Mesodermal cell (in vitro differentiated cells): ENCODE data around the gene ADPRHL1.

ENCODE experiments used
- H3K27ac ChIP-seq: 2 replicates; pipeline ENCODE4 v1.7.0; 2013; ENCODE audit warnings: mild to moderate bottlenecking, low read depth, low read length, moderate library complexity; ENCODE audit not compliant: severe bottlenecking
- H3K36me3 ChIP-seq: 2 replicates; pipeline ENCODE4 v1.7.1; 2013; ENCODE audit warnings: mild to moderate bottlenecking, low read length, moderate library complexity; ENCODE audit not compliant: control insufficient read depth, insufficient read depth
- H3K4me1 ChIP-seq: one replicate; pipeline ENCODE4 v1.7.1; 2013; ENCODE audit warnings: mild to moderate bottlenecking, low read length; ENCODE audit not compliant: insufficient read depth, control insufficient read depth, poor library complexity, severe bottlenecking
- H3K4me3 ChIP-seq: 2 replicates; pipeline ENCODE4 v1.7.0; 2013; ENCODE audit warnings: low read length, control low read depth, mild to moderate bottlenecking; ENCODE audit not compliant: insufficient read depth, poor library complexity, severe bottlenecking; ENCODE audit errors: extremely low read depth
- H3K9me3 ChIP-seq: 2 replicates; pipeline ENCODE4 v1.7.1; 2013; ENCODE audit warnings: mild to moderate bottlenecking, low read length, moderate library complexity; ENCODE audit not compliant: control insufficient read depth
- WGBS, 2 experiments: methylation state at CpG; one replicate each; pipeline ENCODE4 v1.1.5; 2013; ENCODE audit warnings: missing lambda C conversion rate in 2 of 2; ENCODE audit not compliant: insufficient coverage in 2 of 2; 5-methylcytosine and 5-hydroxymethylcytosine counted together

The ADPRHL1 gene

DNA sequence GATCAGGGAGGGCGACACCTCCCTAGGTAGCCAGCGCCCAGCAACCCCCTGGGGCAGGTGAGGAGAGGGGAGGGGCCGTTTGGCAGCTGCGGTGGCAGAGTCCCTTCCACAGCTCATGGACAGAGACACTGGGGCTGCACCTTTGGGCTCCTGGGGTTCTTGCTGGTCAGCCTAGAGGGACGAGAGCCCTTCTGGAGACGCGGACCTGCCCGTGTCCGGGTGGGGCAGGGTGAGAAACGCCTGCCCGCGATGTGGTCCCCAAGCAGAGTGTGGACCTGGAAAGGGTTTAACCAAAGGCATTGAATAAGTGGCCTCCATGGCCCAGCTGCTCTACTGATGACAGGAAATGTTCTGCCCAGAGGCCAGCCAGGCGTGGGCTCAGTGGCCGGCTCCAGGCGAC is 38.3 kb downstream of the ADPRHL1 start:
- WGBS, 2 experiments, result 92 to 98% methylated on average over 12 to 13 of the region's 15 CpGs

DNA sequence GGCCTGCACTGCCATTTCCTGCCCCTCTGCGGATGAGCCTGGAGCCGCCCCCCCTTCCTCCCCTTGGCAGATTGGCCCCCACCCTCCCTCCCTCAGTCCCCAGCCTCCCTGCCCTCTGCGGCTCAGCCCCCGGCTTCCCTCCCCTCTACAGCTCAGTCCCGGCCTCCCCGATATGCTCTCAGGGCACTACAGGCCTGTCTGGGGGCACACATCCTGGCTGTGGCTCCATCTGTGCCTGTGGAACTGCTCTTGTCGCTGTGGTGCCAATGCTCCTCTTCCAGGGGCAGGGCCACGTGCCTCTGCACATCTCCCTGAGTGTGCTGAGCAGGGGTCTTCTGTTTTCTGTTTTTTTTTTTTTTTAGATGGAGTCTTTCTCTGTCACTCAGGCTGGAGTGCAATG is 39.0 kb downstream of the ADPRHL1 start:
- Histone ChIP-seq H3K9me3 (no peaks in the 10 kb centered on the region), H3K4me1 (peaks cover 16% of the 10 kb centered on the region), H3K27ac (no peak overlapping the region), H3K36me3 (no peaks in the 10 kb centered on the region), H3K4me3 (no peak overlapping the region)
- WGBS, 2 experiments, result 91 to 92% methylated on average over 4 to 8 of the region's 8 CpGs

More for the DNA sequence above, 38.3 kb downstream of the ADPRHL1 start:
- Histone ChIP-seq H3K9me3 (no peaks in the 10 kb centered on the region), H3K36me3 (no peaks in the 10 kb centered on the region), H3K4me1 (peaks cover 14% of the 10 kb centered on the region), H3K4me3 (no peak overlapping the region), H3K27ac (no peak overlapping the region)

DNA sequence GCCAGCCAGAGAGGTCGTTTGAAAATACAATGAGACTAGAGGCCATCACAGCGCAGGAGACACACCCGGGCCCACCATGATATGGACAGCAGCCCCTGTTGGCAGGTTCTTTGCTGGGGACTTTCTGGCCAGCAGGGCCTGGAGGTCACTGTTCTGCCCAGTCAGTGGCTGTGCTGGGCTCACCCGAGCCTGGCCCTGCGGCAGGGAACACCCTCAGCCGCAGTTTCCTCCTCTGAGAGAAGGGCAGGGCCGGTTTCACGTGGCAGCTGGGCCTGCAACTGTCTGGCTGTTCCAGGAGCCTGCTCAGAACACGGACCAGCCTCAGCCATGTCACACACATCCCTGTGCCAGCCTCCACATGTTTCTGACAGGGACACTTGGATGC is 39.4 kb downstream of the ADPRHL1 start:
- Histone ChIP-seq H3K27ac (no peak overlapping the region), H3K36me3 (no peaks in the 10 kb centered on the region), H3K4me3 (no peak overlapping the region), H3K9me3 (no peaks in the 10 kb centered on the region), H3K4me1 (peaks cover 16% of the 10 kb centered on the region)
- 84 to 88% methylated on average over 8 to 9 of the region's 9 CpGs for WGBS, 2 experiments

DNA sequence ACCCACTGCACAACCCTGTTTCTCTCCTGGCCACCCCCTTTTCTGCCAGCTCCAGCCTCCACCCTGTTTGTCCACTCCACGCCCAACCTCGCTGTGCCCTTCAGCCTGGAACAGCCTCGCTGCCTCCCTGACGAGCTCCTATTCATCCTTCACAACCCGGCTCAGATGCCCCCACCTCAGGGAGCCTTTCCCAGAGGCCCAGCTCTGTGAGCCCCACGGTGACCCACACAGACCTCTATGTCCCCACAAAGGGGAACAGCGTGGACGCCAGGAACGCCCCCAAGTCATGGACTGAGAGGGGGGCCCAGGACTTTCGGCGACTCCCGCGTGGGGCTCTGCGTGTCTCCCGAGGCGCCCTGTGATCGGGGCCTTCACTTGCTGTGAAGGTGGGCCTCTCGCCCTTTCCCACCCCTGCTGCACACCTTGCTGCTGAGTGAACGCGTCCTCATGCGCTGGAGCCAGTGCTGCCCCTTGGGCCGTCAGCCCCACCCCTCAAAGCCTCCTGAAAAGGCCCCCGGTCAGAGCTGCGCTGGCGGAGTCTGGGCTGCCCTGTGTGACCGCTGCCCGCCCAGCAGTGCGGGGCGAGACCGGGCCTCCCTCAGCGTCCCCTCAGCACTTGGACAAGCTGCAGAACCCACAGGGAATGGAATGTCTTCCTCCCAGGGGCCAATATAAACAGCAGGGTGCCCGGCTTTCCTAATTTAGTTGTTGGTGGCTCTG is 40.0 kb downstream of the ADPRHL1 start:
- Histone ChIP-seq H3K36me3 (no peaks in the 10 kb centered on the region), H3K4me1 (peaks cover 16% of the 10 kb centered on the region), H3K9me3 (no peaks in the 10 kb centered on the region), H3K27ac (no peak overlapping the region), H3K4me3 (no peak overlapping the region)
- whole genome bisulfite sequencing, 2 experiments, result 91 to 95% methylated on average over 24 to 27 of the region's 32 CpGs

DNA sequence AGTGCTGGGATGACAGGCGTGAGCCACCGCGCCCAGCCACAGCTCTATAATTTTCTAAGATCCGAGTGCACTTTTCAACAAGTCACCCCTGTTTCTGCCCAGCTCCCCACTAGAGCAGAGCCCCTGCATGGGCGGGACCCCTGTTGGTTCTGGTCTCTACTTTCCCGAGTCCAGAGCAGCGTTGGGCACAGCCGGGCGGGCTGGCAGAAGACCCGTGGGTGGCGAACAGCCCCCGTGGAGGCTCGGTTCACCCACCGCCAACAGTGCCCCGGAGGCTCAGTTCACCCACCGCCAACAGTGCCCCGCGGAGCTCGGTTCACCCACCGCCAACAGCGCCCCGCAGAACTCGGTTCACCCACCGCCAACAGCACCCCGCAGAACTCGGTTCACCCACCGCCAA is 40.8 kb downstream of the ADPRHL1 start:
- WGBS, 2 experiments, result 92 to 97% methylated on average over 17 to 24 of the region's 27 CpGs
- no peaks in the 10 kb centered on the region for H3K9me3 ChIP-seq
- H3K36me3 ChIP-seq, result no peaks in the 10 kb centered on the region
- no peak overlapping the region for H3K27ac ChIP-seq
- H3K4me3 ChIP-seq, result no peak overlapping the region
- peaks cover 16% of the 10 kb centered on the region for H3K4me1 ChIP-seq

DNA sequence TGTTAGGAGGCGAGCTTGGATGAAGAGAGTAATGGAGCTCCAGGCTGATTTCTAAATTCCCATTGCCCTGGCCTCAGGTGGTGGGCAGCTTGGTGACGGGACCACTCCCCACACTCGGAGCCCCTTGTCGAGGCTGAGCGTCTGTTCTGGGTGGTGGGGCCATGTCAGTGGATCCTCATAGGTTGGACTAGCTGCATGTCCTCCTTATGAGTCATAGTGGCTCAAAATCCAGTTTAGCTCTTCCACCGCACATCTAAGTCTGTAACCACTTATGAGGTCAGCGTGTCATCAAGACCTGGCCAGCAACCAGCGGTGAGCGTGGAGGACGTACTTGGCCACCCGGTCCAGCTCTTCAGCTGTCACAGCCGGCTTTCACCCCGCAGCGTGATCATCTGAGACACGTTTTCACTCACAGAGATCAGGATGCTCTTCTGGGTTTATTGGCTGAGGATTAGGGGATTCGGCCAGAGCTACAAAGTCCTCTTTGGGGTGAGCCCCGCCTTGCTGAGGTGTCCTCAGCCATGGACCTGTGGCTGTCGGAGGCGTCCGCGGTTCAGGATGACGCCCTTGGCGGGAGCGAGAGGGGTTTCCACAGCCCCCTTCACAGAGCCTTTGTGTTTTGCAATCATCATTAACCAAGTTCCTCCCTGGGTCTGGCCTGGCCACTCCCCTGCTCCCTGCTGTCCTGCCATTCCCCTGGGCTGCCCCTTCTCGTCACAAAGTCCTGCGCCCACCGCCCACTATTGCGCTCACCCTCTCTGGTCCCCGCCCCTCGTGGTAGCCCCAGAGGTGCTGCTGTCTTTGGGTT is 41.9 kb downstream of the ADPRHL1 start:
- H3K27ac ChIP-seq, result peak overlapping the region; percentile 54
- no peak overlapping the region for H3K4me3 ChIP-seq
- 91 to 94% methylated on average over 29 to 30 of the region's 30 CpGs for WGBS, 2 experiments
- no peaks in the 10 kb centered on the region for H3K36me3 ChIP-seq
- H3K9me3 ChIP-seq, result no peaks in the 10 kb centered on the region
- peaks cover 16% of the 10 kb centered on the region for H3K4me1 ChIP-seq

DNA sequence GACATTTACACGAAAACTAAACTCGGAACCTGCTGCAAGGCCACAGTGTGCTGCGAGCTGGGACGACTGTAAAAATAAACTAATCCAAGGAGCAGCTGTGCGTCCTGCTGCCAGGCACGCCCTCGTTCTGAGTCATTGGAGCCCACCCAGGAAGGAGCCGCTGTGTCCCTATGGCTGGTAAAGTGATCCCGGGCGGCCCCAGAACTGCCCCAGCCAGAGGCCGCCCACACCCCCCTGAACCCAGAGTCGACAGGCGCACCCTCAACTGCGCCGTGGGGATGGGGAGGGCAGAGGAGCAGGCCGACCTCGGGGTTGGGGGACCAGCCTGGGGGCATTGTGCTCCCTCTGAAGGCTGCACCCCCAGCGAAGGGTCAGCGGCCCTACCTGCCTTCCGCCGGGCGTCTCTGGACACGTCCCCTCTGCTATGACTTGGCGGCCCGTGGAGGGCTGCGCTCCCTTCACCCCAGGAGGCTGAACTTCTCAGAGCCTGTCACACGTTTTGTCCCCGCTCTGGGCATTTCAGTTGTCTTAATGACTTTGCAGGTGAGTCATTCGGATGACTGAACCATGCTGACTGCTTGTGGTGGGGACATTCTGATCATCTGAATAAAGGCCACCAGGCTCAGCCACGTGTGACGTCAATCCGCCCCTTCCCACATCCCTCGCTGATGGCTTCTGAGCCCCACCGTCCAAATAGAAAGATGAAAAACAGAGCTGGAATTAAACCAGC is 42.7 kb downstream of the ADPRHL1 start:
- H3K4me3 ChIP-seq, result no peak overlapping the region
- WGBS, 2 experiments, result 87 to 92% methylated on average over 28 to 30 of the region's 34 CpGs
- H3K4me1 ChIP-seq, result peaks cover 16% of the 10 kb centered on the region
- H3K9me3 ChIP-seq, result no peaks in the 10 kb centered on the region
- no peaks in the 10 kb centered on the region for H3K36me3 ChIP-seq
- H3K27ac ChIP-seq, result peak overlapping the region; percentile 62

DNA sequence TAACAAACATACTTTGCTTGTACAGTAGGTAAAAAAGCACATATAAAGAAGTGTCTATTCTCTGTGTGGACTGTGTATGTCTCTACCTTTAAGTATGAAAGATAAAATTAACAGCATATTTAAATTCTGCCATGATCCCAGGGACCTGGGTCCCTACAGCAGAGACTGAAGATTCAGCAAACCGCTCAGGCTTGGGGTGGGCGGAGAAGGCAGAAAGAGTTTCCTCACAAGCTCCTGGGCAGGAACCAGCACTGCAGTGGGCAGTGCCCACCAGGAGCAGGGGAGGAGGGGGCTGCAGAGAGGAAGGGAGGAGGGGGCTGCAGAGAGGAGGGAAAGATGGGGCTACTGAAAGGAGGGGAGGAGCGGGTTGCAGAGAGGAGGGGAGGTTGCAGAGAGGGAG is 44.7 kb downstream of the ADPRHL1 start:
- Histone ChIP-seq H3K4me3 (no peak overlapping the region), H3K36me3 (no peaks in the 10 kb centered on the region), H3K4me1 (peaks cover 11% of the 10 kb centered on the region), H3K9me3 (no peaks in the 10 kb centered on the region), H3K27ac (no peak overlapping the region)
- 76 to 88% methylated on average over 1 to 3 of the region's 3 CpGs for WGBS, 2 experiments

DNA sequence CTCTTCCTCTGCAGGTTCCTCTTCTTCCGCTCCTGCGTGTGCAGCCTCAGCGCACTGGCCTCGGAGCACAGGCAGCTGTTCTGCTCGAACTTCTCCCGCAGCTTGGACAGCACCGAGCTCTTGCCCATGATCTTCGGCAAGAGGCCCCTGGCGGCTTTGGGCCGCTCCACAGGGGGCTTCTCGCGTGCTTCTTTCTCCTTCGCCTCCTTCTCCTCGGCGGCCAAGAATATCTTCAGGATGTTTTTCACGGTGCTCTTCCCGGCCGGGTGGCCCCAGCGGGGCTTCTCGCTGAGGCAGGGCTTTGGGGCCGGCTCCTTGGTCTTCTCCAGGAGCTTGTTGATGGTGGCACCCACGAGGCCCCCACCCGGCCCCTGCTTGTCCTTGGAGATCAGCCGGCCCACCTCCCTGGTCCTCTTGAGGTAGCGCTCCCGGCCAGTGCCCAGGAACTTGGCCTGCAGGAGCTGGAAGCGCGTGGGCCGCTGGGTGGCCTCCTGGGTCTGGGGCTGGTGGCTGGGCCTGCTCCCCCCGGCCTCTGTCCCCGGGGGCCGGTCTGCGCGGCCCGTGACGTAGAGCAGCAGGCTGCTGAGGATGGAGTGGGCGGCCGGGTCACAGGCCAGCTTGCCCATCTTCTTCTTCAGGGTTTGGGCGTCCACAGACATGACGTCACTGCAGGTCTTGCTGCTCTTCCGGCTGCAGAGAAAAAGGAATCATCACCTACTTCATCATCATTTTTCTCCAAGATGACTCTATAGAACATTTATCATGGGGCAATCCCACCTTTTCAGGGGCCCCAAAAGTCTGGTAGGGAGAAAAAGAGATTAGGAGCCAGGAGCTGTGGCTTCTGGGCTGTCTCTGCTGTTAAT is 45.5 kb downstream of the ADPRHL1 start:
- Histone ChIP-seq H3K27ac (no peak overlapping the region), H3K9me3 (no peaks in the 10 kb centered on the region), H3K4me1 (peaks cover 10% of the 10 kb centered on the region), H3K36me3 (no peaks in the 10 kb centered on the region), H3K4me3 (no peak overlapping the region)
- WGBS, 2 experiments, result 88 to 93% methylated on average over 30 to 41 of the region's 41 CpGs

DNA sequence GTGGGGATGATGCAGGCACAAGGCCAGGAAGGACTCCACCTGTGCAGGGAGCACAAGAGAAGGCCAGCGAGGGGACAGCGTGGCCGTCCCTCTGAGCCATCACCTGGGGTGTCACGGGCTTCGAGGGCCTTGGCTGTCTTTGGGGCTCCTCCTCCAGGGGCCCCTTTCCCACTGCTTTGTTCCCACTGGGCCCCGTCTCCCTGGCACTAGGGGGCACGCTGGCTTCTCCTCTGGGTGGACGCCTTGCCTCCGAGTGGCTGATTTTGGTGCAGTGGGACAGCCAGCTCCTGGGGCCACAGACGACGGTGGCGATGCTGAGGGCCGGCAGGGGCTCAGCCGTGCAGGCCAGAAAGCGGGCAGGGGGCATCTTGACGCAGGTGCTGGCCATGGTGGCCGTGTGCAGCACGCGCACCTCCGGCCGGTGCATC is 46.2 kb downstream of the ADPRHL1 start:
- Histone ChIP-seq H3K4me1 (peaks cover 10% of the 10 kb centered on the region), H3K4me3 (no peak overlapping the region), H3K27ac (no peak overlapping the region), H3K36me3 (no peaks in the 10 kb centered on the region), H3K9me3 (no peaks in the 10 kb centered on the region)
- WGBS, 2 experiments, result 93 to 96% methylated on average over 18 to 21 of the region's 21 CpGs
